H9 (cell line): Measurements from ENCODE around the gene GBE1. TPM values are rescaled to one million over a fixed set of nuclear protein-coding genes. Genes with fewer than 3 reads are reported as not detected.

Source experiments
- DNase-seq: peaks from one replicate; pipeline ENCODE4 v3.0.0-alpha.2; 2017
- H2AFZ ChIP-seq: one replicate; pipeline ENCODE4 v1.6.1; 2013; ENCODE audit warnings: mild to moderate bottlenecking, low read length, control low read depth, moderate library complexity
- H2AK5ac ChIP-seq: 2 replicates; pipeline ENCODE4 v1.6.1; 2013; ENCODE audit warnings: low read length, control low read depth, mixed read lengths; ENCODE audit not compliant: insufficient read length
- H2BK120ac ChIP-seq: one replicate; pipeline ENCODE4 v1.6.1; 2013; ENCODE audit warnings: low read depth, mild to moderate bottlenecking, low read length, control low read depth, inconsistent platforms; ENCODE audit not compliant: poor library complexity, severe bottlenecking
- H2BK12ac ChIP-seq: 2 replicates; pipeline ENCODE4 v1.6.1; 2013; ENCODE audit warnings: low read length, control low read depth, mixed read lengths, low read depth; ENCODE audit not compliant: insufficient read length
- H2BK15ac ChIP-seq: 2 replicates; pipeline ENCODE4 v1.6.1; 2013; ENCODE audit warnings: low read depth, low read length, control low read depth
- H2BK20ac ChIP-seq: one replicate; pipeline ENCODE4 v1.6.1; 2013; ENCODE audit warnings: low read depth, mild to moderate bottlenecking, low read length, control low read depth, inconsistent platforms; ENCODE audit not compliant: poor library complexity, severe bottlenecking
- H2BK5ac ChIP-seq: 2 replicates; pipeline ENCODE4 v1.6.1; 2013; ENCODE audit warnings: low read length, control low read depth, mixed read lengths; ENCODE audit not compliant: insufficient read length
- H3K14ac ChIP-seq: 2 replicates; pipeline ENCODE4 v1.6.1; 2013; ENCODE audit warnings: low read length, control low read depth; ENCODE audit not compliant: insufficient read depth
- H3K18ac ChIP-seq: 2 replicates; pipeline ENCODE4 v1.6.1; 2013; ENCODE audit warnings: low read depth, mild to moderate bottlenecking, mixed read lengths, low read length, control low read depth; ENCODE audit not compliant: insufficient read length
- H3K23ac ChIP-seq: 2 replicates; pipeline ENCODE4 v1.6.1; 2013; ENCODE audit warnings: low read length, control low read depth, mixed read lengths, low read depth; ENCODE audit not compliant: insufficient read length
- H3K23me2 ChIP-seq: 2 replicates; pipeline ENCODE4 v1.6.1; 2013; ENCODE audit warnings: low read depth, mild to moderate bottlenecking, mixed read lengths, low read length, control low read depth; ENCODE audit not compliant: insufficient read length, poor library complexity, severe bottlenecking
- H3K27ac ChIP-seq: 2 replicates; pipeline ENCODE4 v1.5.1; 2013; ENCODE audit warnings: low read length, control low read depth, mixed read lengths, low read depth; ENCODE audit not compliant: insufficient read length
- H3K27me3 ChIP-seq: 2 replicates; pipeline ENCODE4 v1.6.1; 2013; ENCODE audit warnings: low read length, control low read depth, inconsistent platforms; ENCODE audit not compliant: insufficient read depth
- H3K4ac ChIP-seq: 2 replicates; pipeline ENCODE4 v1.6.1; 2013; ENCODE audit warnings: low read depth, mild to moderate bottlenecking, control low read depth, inconsistent platforms, low read length, moderate library complexity
- H3K4me1 ChIP-seq: 2 replicates; pipeline ENCODE4 v1.6.1; 2013; ENCODE audit warnings: low read length, control low read depth, inconsistent platforms; ENCODE audit not compliant: insufficient read depth
- H3K4me2 ChIP-seq: 2 replicates; pipeline ENCODE4 v1.6.1; 2013; ENCODE audit warnings: low read length, control low read depth, mixed read lengths; ENCODE audit not compliant: insufficient read length, insufficient read depth
- H3K56ac ChIP-seq: 2 replicates; pipeline ENCODE4 v1.6.1; 2013; ENCODE audit warnings: low read depth, mild to moderate bottlenecking, mixed read lengths, low read length, control low read depth; ENCODE audit not compliant: insufficient read length
- H3K79me1 ChIP-seq: 2 replicates; pipeline ENCODE4 v1.6.1; 2013; ENCODE audit warnings: low read depth, mild to moderate bottlenecking, moderate library complexity, low read length, control low read depth, inconsistent platforms; ENCODE audit not compliant: insufficient read depth, poor library complexity, severe bottlenecking
- H3K79me2 ChIP-seq: 2 replicates; pipeline ENCODE4 v1.6.1; 2013; ENCODE audit warnings: low read length, control low read depth, inconsistent platforms; ENCODE audit not compliant: insufficient read depth
- H3K9ac ChIP-seq: 2 replicates; pipeline ENCODE4 v1.6.1; 2013; ENCODE audit warnings: low read length, control low read depth, mixed read lengths; ENCODE audit not compliant: insufficient read length; ENCODE audit errors: extremely low read depth
- H3K9me3 ChIP-seq: one replicate; pipeline ENCODE4 v1.6.1; 2013; ENCODE audit warnings: low read depth, low read length, inconsistent platforms; ENCODE audit not compliant: control insufficient read depth
- H3T11ph ChIP-seq: one replicate; pipeline ENCODE4 v1.6.1; 2013; ENCODE audit warnings: mild to moderate bottlenecking, low read length, control low read depth, inconsistent platforms
- H4K20me1 ChIP-seq: one replicate; pipeline ENCODE4 v1.6.1; 2013; ENCODE audit not compliant: control insufficient read depth, insufficient read length, insufficient read depth
- H4K5ac ChIP-seq: 2 replicates; pipeline ENCODE4 v1.6.1; 2013; ENCODE audit warnings: low read depth, mild to moderate bottlenecking, mixed read lengths, low read length, control low read depth; ENCODE audit not compliant: insufficient read length
- H4K8ac ChIP-seq: replicated peaks from 2 replicates; pipeline ENCODE4 v1.6.1; 2013; ENCODE audit warnings: low read length, control low read depth, mixed read lengths, low read depth; ENCODE audit not compliant: insufficient read length
- H4K91ac ChIP-seq: 2 replicates; pipeline ENCODE4 v1.6.1; 2013; ENCODE audit warnings: low read depth, mild to moderate bottlenecking, moderate library complexity, mixed read lengths, low read length, control low read depth; ENCODE audit not compliant: insufficient read length
- H3K27ac Mint-ChIP-seq, 3 experiments: 2 replicates in 2 of 3; 3 replicates in 1 of 3; pipeline ENCODE4 v1.8.0; 2020 to 2021; ENCODE audit warnings: mixed read lengths in 3 of 3, mild to moderate bottlenecking in 1 of 3, moderate library complexity in 1 of 3
- H3K27me3 Mint-ChIP-seq: 2 replicates; pipeline ENCODE4 v1.8.0; 2021; ENCODE audit warnings: low read depth, mild to moderate bottlenecking, moderate library complexity, mixed read lengths
- H3K36me3 Mint-ChIP-seq, 3 experiments: 2 replicates in 2 of 3; 3 replicates in 1 of 3; pipeline ENCODE4 v1.8.0; 2020 to 2021; ENCODE audit warnings: low read depth in 3 of 3, mixed read lengths in 3 of 3; ENCODE audit not compliant: insufficient read depth in 1 of 3
- H3K4me1 Mint-ChIP-seq, 2 experiments: 2 replicates each; pipeline ENCODE4 v1.8.0; 2020; ENCODE audit warnings: mixed read lengths in 2 of 2
- H3K4me3 Mint-ChIP-seq, 2 experiments: 2 replicates in 1 of 2; 3 replicates in 1 of 2; pipeline ENCODE4 v1.8.0; 2020 to 2021; ENCODE audit warnings: mild to moderate bottlenecking in 2 of 2, mixed read lengths in 2 of 2, moderate library complexity in 1 of 2
- H3K9me3 Mint-ChIP-seq, 2 experiments: 2 replicates in 1 of 2; 3 replicates in 1 of 2; pipeline ENCODE4 v1.8.0; 2020; ENCODE audit warnings: mild to moderate bottlenecking in 2 of 2, mixed read lengths in 2 of 2, moderate library complexity in 1 of 2
- WGBS: extraction: QIAGEN DNeasy Blood & Tissue Kit; methylation state at CpG from one replicate; pipeline ENCODE4 v1.1.7; 2013; ENCODE audit warnings: missing lambda C conversion rate, low lambda C conversion rate, mixed read lengths; ENCODE audit not compliant: insufficient read length; ENCODE audit errors: extremely low coverage; 5-methylcytosine and 5-hydroxymethylcytosine counted together
- total RNA-seq: library from RNA; stranded (reverse); gene quantifications from 2 replicates; pipeline ENCODE4 v1.2.1, GENCODE V29; 2021
- TF ChIP-seq, protein P1 (sequence below): fragments of 200-600 bp; sonication (generic); conservative IDR thresholded peaks from 3 replicates; pipeline ENCODE4 v1.8.0; 2021; ENCODE audit warnings: antibody characterized with exemption, mild to moderate bottlenecking

The GBE1 gene
- total RNA-seq, 1 experiment from 2014 or later = 13.8 TPM

DNA sequence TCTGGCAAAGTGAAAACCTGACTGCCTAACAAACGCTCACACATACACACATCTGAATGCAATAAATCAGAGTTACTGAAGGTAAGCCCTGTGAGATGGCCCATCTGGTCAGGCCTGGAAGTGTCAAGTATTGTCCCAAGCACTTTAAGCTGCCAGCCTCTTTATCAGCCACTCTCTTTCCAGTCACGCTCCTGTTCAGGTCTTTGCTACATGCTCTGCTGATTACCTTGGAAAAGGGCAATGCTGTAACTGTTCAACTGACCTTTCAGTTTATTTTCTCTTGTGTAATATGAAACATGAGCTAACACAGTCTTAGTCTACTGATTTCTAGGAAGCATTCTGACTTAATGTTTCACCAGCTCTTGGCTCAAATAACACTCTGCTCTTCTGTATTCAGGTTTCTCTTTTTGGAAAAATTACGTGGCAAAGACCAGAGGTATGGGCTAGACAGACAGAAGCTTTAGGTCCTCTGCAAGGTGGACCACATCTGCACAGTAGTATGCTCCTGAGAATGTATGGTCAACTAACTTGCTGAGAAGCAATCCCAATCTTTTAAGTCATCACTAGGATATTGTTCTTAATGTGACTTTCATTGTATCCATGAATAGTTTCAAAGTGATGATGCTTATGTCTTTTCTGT, 44.5 kb downstream of the GBE1 start:
- Histone ChIP-seq H3K4me1 (no peaks in the 10 kb centered on the region), H3K79me2 (no peaks in the 10 kb centered on the region), H3K79me1 (no peaks in the 10 kb centered on the region), H2AFZ (no peak overlapping the region), H3K9me3 (no peaks in the 10 kb centered on the region), H2BK15ac (no peak overlapping the region), H4K20me1 (no peaks in the 10 kb centered on the region), H4K5ac (no peak overlapping the region), H3K4ac (no peak overlapping the region), H3K27ac (no peak overlapping the region), H4K91ac (no peak overlapping the region), H3K4me2 (no peak overlapping the region), H3K23me2 (no peaks in the 10 kb centered on the region), H3K9ac (no peak overlapping the region), H3K56ac (no peak overlapping the region), H2BK120ac (no peak overlapping the region), H4K8ac (no peak overlapping the region), H2AK5ac (no peak overlapping the region), H2BK5ac (no peak overlapping the region), H2BK20ac (no peak overlapping the region), H3K14ac (no peak overlapping the region), H3K27me3 (no peaks in the 10 kb centered on the region), H2BK12ac (no peak overlapping the region), H3K18ac (no peak overlapping the region), H3K23ac (no peak overlapping the region), H3T11ph (no peak overlapping the region)
- Mint-ChIP-seq H3K27ac (no peak overlapping the region; a peak in 1 of 7 replicates), H3K4me1 (no peaks in the 10 kb centered on the region), H3K4me3 (no peak overlapping the region), H3K27me3 (no peaks in the 10 kb centered on the region), H3K9me3 (no peaks in the 10 kb centered on the region), H3K36me3 (no peaks in the 10 kb centered on the region; a peak in 1 of 7 replicates)
- TF ChIP-seq, protein P1, sequence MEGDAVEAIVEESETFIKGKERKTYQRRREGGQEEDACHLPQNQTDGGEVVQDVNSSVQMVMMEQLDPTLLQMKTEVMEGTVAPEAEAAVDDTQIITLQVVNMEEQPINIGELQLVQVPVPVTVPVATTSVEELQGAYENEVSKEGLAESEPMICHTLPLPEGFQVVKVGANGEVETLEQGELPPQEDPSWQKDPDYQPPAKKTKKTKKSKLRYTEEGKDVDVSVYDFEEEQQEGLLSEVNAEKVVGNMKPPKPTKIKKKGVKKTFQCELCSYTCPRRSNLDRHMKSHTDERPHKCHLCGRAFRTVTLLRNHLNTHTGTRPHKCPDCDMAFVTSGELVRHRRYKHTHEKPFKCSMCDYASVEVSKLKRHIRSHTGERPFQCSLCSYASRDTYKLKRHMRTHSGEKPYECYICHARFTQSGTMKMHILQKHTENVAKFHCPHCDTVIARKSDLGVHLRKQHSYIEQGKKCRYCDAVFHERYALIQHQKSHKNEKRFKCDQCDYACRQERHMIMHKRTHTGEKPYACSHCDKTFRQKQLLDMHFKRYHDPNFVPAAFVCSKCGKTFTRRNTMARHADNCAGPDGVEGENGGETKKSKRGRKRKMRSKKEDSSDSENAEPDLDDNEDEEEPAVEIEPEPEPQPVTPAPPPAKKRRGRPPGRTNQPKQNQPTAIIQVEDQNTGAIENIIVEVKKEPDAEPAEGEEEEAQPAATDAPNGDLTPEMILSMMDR = no peak
- no peak for DNase-seq
- WGBS = no CpG with 5 or more reads among the region's 3 CpGs
